Urinary bladder (tissue), 4 donors: Measurements from ENCODE around the gene CMTM5. TPM values are rescaled to one million over a fixed set of nuclear protein-coding genes. Genes with fewer than 3 reads are reported as not detected.
"Not testable (repeated sequence)": the region's sequence is repeated elsewhere in the genome, so short reads cannot be mapped to it uniquely, and the experiment has no call there.

Experiments
- DNase-seq: peaks from one replicate; pipeline ENCODE4 v3.0.0-alpha.2; 2015; ENCODE audit errors: extremely low spot score
- H3K27ac ChIP-seq: one replicate; pipeline ENCODE4 v1.5.1; 2013; ENCODE audit warnings: low read depth, mild to moderate bottlenecking, moderate library complexity
- H3K36me3 ChIP-seq: one replicate; pipeline ENCODE4 v1.6.1; 2013; ENCODE audit warnings: mild to moderate bottlenecking, moderate library complexity; ENCODE audit not compliant: insufficient read depth
- H3K4me1 ChIP-seq: one replicate; pipeline ENCODE4 v1.6.1; 2013; ENCODE audit warnings: mild to moderate bottlenecking, moderate library complexity; ENCODE audit not compliant: insufficient read depth
- H3K4me3 ChIP-seq: one replicate; pipeline ENCODE4 v1.5.1; 2013; ENCODE audit warnings: low read depth, low read length
- WGBS: extraction: QIAGEN DNeasy Blood & Tissue Kit; methylation state at CpG from one replicate; pipeline ENCODE4 v1.1.7; 2013; 5-methylcytosine and 5-hydroxymethylcytosine counted together
- polyA plus RNA-seq: library from polyadenylated mRNA; stranded (reverse); fragments of 200-250 nt; gene quantifications from one replicate; pipeline ENCODE4 v1.2.3, GENCODE V29; 2013
- total RNA-seq: library from RNA; depleted of rRNA; stranded (reverse); fragments of >200 nt; gene quantifications from one replicate; pipeline ENCODE4 v1.2.3, GENCODE V29; 2014
- donor health status: healthy with polysubstance abuse.
- donor health status: healthy.

CMTM5 gene
- total and polyA plus RNA-seq, 2 donors, result 2.0 to 3.5 TPM

GRCh38 chr14:23387916-23388882 lies 11.4 kb downstream of the CMTM5 start:
- H3K4me1 ChIP-seq, result no peaks in the 10 kb centered on the region
- H3K4me3 ChIP-seq, result no peak overlapping the region
- 80% methylated on average over 26 of the region's 26 CpGs for WGBS
- H3K27ac ChIP-seq, result no peak overlapping the region
- H3K36me3 ChIP-seq, result no peaks in the 10 kb centered on the region
- DNase-seq, result no peak

GRCh38 chr14:23388996-23389395 lies 12.2 kb downstream of the CMTM5 start:
- no peak overlapping the region for H3K4me3 ChIP-seq
- WGBS, result 92% methylated on average over 8 of the region's 8 CpGs
- no peaks in the 10 kb centered on the region for H3K4me1 ChIP-seq
- no peak overlapping the region for H3K27ac ChIP-seq
- no peak for DNase-seq
- H3K36me3 ChIP-seq, result no peaks in the 10 kb centered on the region

GRCh38 chr14:23389396-23389795 lies 12.6 kb downstream of the CMTM5 start:
- no peak for DNase-seq
- Histone ChIP-seq H3K4me1 (no peaks in the 10 kb centered on the region), H3K4me3 (no peak overlapping the region), H3K36me3 (no peaks in the 10 kb centered on the region), H3K27ac (no peak overlapping the region)
- WGBS, result 77% methylated on average over 12 of the region's 12 CpGs

- not testable (repeated sequence) for H3K4me3 ChIP-seq, DNase-seq, H3K4me1 ChIP-seq, H3K36me3 ChIP-seq, H3K27ac ChIP-seq
- 90% methylated on average over 4 of the region's 19 CpGs for WGBS
Observed at GRCh38 chr14:23389871-23390270, 13.0 kb downstream of the CMTM5 start.

- Histone ChIP-seq H3K36me3 (no peaks in the 10 kb centered on the region), H3K27ac (no peak overlapping the region), H3K4me1 (no peaks in the 10 kb centered on the region), H3K4me3 (no peak overlapping the region)
- DNase-seq, result no peak
- 79% methylated on average over 7 of the region's 7 CpGs for WGBS
Observed at GRCh38 chr14:23392613-23393012, 15.8 kb downstream of the CMTM5 start.

GRCh38 chr14:23396126-23396525 lies 19.3 kb downstream of the CMTM5 start:
- 92% methylated on average over 10 of the region's 10 CpGs for WGBS
- Histone ChIP-seq H3K4me1 (no peaks in the 10 kb centered on the region), H3K4me3 (no peak overlapping the region), H3K36me3 (no peaks in the 10 kb centered on the region), H3K27ac (no peak overlapping the region)
- no peak for DNase-seq

- no peaks in the 10 kb centered on the region for H3K4me1 ChIP-seq
- WGBS, result 93% methylated on average over 10 of the region's 10 CpGs
Observed at GRCh38 chr14:23396781-23397407, 20.0 kb downstream of the CMTM5 start.

GRCh38 chr14:23398348-23398747 lies 21.5 kb downstream of the CMTM5 start:
- no peak for DNase-seq
- no peaks in the 10 kb centered on the region for H3K4me1 ChIP-seq
- WGBS, result 91% methylated on average over 4 of the region's 4 CpGs
- no peak overlapping the region for H3K4me3 ChIP-seq
- H3K27ac ChIP-seq, result no peak overlapping the region
- no peaks in the 10 kb centered on the region for H3K36me3 ChIP-seq

More at GRCh38 chr14:23396781-23397407, 20.0 kb downstream of the CMTM5 start:
- Histone ChIP-seq H3K36me3 (no peaks in the 10 kb centered on the region), H3K4me3 (no peak overlapping the region), H3K27ac (no peak overlapping the region)
- no peak for DNase-seq

- WGBS, result 91% methylated on average over 3 of the region's 3 CpGs
- no peaks in the 10 kb centered on the region for H3K4me1 ChIP-seq
- no peak overlapping the region for H3K4me3 ChIP-seq
- no peak for DNase-seq
- no peak overlapping the region for H3K27ac ChIP-seq
- H3K36me3 ChIP-seq, result no peaks in the 10 kb centered on the region
Observed at GRCh38 chr14:23399136-23399535, 22.3 kb downstream of the CMTM5 start.

- H3K4me3 ChIP-seq, result no peak overlapping the region
- no peaks in the 10 kb centered on the region for H3K4me1 ChIP-seq
- DNase-seq, result no peak
- WGBS, result 69% methylated on average over 6 of the region's 6 CpGs
- H3K36me3 ChIP-seq, result no peaks in the 10 kb centered on the region
- no peak overlapping the region for H3K27ac ChIP-seq
Observed at GRCh38 chr14:23399591-23399990, 22.7 kb downstream of the CMTM5 start.

- DNase-seq, H3K4me3 ChIP-seq, H3K4me1 ChIP-seq, H3K27ac ChIP-seq, H3K36me3 ChIP-seq: not testable (repeated sequence)
- whole genome bisulfite sequencing, result 90% methylated on average over 16 of the region's 16 CpGs
Observed at GRCh38 chr14:23400496-23401149, 23.8 kb downstream of the CMTM5 start.

- H3K4me1 ChIP-seq, result no peaks in the 10 kb centered on the region
- H3K4me3 ChIP-seq, result no peak overlapping the region
- DNase-seq, result no peak
- H3K36me3 ChIP-seq, result no peaks in the 10 kb centered on the region
- H3K27ac ChIP-seq, result no peak overlapping the region
- WGBS, result 80% methylated on average over 4 of the region's 4 CpGs
Observed at GRCh38 chr14:23401291-23401690, 24.4 kb downstream of the CMTM5 start.

GRCh38 chr14:23402296-23403138 lies 25.7 kb downstream of the CMTM5 start:
- H3K4me1 ChIP-seq, result no peaks in the 10 kb centered on the region
- 62% methylated on average over 25 of the region's 25 CpGs for WGBS

More at GRCh38 chr14:23402296-23403138, 25.7 kb downstream of the CMTM5 start:
- Histone ChIP-seq H3K36me3 (no peaks in the 10 kb centered on the region), H3K27ac (no peak overlapping the region), H3K4me3 (no peak overlapping the region)
- no peak for DNase-seq
